M059J (cell line): ENCODE data around the gene PRELP. TPM values are rescaled to one million over a fixed set of nuclear protein-coding genes. Genes with fewer than 3 reads are reported as not detected.
A peak's percentile ranks its signal among the peaks of the same experiment; 100 is the strongest.

ENCODE experiments used
- DNase-seq: peaks from one replicate; pipeline ENCODE4 v3.0.0-alpha.2; 2012; ENCODE audit warnings: low read depth
- total RNA-seq: library from RNA; depleted of rRNA; stranded (reverse); fragments of >200 nt; shearing (Covaris generic); gene quantifications from 2 replicates; pipeline ENCODE4 v1.2.3, GENCODE V29; 2014

PRELP gene
- total RNA-seq, 1 experiment from 2014 or later: not detected

- DNase-seq: no peak
Measured at GRCh38 chr1:203453616-203454015, 22.0 kb upstream of the PRELP start.

DNA sequence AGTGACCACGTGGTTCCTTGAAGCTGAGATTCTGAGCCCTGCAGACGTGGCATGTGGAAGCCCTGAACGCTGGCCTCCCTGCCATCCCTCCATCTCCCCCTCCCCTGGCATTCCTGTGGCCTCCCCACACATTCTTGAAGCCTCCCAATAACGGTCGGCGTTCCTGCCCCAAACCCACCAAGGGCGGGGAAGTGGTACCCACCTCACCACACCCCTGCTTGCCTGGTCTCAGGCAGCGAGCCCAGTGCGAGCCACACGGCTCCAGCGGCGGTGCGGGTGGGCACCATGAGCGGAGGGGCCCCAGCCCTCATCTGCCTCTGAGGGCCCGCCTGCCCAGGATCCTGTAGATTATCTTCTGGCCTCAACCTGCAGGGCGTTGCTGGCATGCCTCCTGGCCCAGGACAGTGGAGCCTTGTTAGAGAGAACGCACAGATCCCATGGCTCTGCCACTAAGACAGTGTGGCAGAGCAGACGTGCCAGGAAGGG is 20.6 kb upstream of the PRELP start:
- peak; percentile 90 for DNase-seq

- peak; percentile 7 for DNase-seq
Measured at GRCh38 chr1:203455706-203456105, 19.9 kb upstream of the PRELP start.

- DNase-seq: no peak
Measured at GRCh38 chr1:203456577-203456976, 19.0 kb upstream of the PRELP start.

DNA sequence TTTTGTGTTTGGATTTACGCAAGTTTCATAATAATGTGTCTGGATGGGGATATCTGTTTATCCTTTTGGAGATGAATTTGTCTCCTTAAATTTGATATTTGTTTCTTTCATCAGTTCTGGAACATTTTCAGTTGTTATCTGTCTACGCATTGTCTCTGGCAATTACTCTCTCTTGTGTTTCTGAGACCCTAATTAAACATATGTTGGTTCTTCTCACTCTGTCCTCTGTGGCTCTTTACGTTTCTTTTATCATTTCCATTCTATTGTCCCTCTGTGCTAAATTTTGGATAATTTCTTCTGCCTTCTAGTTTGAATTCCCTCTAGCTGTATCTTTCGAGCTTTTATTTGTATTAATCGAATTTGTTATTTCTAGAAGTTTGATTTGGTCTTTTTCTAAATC is 17.5 kb upstream of the PRELP start:
- DNase-seq: no peak

- DNase-seq: no peak
Measured at GRCh38 chr1:203459671-203460201, 15.9 kb upstream of the PRELP start.

DNA sequence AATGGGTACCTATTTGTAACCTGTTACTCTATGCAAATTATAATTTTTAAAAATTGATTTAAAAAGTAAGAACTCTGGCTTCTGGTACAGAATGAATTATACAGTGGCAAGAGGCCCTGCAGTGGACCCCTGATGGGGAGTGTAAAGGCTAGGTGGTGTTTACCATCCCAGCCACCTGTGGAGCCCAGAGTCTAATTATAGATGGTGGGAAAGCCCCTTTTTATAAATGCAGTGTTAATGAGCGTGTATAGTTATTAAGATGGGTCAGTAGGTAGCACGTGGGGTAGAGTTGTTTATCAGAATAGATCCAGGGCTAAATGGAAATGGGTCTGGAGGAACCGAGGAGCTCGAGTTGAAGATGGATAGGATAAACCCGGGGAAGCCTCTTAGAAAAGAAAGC is 13.9 kb upstream of the PRELP start:
- DNase-seq: no peak

- DNase-seq: no peak
Measured at GRCh38 chr1:203462143-203462542, 13.5 kb upstream of the PRELP start.

- peak; percentile 86 for DNase-seq
Measured at GRCh38 chr1:203462878-203463277, 12.7 kb upstream of the PRELP start.

DNA sequence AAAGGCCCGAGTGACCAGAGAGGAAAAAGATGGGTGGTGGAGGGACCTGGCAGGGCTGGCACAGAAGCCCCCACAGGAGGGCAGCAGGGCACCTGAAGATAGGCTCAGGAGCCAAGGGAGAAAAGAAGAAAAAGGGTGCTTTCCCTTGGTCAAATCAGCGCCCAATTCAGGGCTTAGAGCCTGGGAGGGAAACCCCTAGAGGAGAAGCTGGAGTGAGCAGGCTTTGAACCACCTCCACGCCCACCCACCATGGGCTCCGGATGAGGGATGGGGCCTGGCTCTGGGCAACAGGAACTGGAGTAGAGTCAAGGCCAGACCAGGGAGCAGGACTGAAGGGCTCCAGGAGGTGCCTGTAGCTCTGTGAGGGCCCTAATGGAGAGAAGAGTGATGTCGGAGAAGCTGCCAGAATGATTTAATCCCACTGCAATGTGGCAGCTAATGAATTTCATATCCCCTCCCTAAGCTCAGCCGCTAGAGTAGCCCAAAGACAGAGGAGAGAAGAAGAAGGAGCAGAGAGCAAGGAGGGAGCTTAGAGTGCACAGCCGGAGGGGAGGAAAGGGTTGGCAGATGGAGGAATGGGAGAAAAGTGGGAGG is 12.0 kb upstream of the PRELP start:
- peak; percentile 61 for DNase-seq

DNA sequence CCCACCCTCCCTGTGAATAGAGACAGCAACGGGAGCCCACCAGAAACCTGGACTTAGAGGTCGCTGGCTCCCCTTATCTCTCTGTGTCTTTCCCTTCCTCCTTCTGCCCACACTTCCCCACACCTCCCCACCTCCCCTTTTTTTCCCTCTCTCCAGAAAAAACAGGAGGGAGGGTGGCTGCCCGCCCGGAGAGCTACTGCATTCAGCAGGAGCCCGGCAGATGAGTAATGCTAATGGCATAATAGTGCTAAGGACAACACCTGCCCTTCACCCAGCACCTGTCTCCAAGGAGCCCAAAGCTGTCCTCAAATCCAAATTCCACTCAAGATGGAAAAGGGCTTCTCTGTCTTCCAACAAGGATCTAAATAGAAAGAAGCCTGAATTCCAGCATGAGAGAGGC is 11.4 kb upstream of the PRELP start:
- peak; percentile 67 for DNase-seq

- DNase-seq: no peak
Measured at GRCh38 chr1:203464743-203465142, 10.9 kb upstream of the PRELP start.

- DNase-seq: no peak
Measured at GRCh38 chr1:203465146-203465798, 10.3 kb upstream of the PRELP start.

DNA sequence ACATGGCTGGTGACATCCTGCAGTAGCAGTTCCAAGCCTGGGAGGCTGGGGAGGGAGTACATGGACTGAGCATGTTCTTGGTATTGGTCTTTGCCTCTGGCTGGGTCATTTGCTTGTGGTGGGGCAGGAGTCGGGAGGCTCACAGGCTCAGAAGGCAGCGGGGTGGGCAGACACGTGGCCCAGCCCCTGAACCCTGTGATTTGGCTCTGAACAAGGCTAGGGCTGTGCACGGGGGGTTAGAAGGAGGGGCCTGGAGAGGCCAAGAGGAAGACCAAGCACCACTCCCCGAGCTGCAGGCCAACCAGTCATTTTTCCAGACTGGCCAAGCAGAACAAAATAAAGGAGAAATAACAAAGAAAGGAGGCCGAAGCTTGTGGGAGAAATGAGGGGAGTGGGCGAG is 9.7 kb upstream of the PRELP start:
- no peak for DNase-seq

DNA sequence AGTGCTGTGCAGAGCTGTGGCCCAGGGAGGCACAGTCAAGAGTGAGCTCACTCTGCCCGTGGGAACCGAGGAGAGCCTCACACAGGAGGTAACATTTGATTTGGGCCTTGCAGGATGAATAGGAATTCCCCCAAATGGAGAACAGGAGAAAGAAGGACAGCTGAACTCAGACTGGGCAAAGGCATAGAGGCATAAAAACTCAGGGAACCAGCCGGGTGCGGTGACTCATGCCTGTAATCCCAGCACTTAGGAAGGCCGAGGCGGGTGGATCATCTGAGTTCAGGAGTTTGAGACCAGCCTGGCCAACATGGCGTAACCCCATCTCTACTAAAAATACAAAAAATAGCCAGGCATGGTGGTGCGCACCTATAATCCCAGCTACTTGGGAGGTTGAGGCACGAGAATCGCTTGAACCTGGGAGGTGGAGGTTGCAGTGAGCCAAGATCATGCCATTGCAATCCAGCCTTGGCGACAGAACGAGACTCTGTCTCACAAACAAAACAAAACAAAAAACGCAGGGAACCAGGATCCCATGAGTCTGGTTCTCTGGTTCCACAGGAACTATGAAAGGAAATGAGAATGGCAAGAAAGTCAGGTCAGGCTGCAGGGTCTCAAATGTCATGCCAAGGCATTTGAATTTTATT is 8.6 kb upstream of the PRELP start:
- peak; percentile 59 for DNase-seq

- DNase-seq: no peak
Measured at GRCh38 chr1:203467550-203467921, 8.1 kb upstream of the PRELP start.

- no peak for DNase-seq
Measured at GRCh38 chr1:203468326-203468725, 7.3 kb upstream of the PRELP start.

GRCh38 chr1:203470240-203470639 is 5.4 kb upstream of the PRELP start:
- no peak for DNase-seq

- no peak for DNase-seq
Measured at GRCh38 chr1:203471841-203472240, 3.8 kb upstream of the PRELP start.

- no peak for DNase-seq
Measured at GRCh38 chr1:203473281-203473680, 2.3 kb upstream of the PRELP start.

- DNase-seq: no peak
Measured at GRCh38 chr1:203473781-203474305, 1.8 kb upstream of the PRELP start.

- DNase-seq: no peak
Measured at GRCh38 chr1:203476216-203476814, 709 bp downstream of the PRELP start.
